Measurements from ENCODE around the gene CHIC2.

DNA sequence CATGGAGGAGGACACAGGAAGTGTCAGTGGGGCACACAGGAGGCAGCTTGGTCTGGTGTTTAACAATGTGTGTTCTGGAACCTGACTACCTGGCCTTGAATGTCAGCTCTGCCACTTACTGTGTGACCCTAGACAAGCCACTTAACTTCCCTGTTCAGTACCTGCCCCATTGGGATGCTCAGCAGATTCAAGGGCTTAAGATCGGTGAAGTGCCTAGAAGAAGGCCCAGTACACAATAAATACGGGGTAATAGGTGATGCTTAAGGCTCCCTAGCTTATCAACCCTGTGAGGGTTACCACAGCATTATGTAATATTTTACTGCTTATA is 1.6 kb upstream of the CHIC2 start:
- TF ChIP-seq, protein P1, sequence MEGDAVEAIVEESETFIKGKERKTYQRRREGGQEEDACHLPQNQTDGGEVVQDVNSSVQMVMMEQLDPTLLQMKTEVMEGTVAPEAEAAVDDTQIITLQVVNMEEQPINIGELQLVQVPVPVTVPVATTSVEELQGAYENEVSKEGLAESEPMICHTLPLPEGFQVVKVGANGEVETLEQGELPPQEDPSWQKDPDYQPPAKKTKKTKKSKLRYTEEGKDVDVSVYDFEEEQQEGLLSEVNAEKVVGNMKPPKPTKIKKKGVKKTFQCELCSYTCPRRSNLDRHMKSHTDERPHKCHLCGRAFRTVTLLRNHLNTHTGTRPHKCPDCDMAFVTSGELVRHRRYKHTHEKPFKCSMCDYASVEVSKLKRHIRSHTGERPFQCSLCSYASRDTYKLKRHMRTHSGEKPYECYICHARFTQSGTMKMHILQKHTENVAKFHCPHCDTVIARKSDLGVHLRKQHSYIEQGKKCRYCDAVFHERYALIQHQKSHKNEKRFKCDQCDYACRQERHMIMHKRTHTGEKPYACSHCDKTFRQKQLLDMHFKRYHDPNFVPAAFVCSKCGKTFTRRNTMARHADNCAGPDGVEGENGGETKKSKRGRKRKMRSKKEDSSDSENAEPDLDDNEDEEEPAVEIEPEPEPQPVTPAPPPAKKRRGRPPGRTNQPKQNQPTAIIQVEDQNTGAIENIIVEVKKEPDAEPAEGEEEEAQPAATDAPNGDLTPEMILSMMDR (IDR thresholded peaks at IDR 0.05 in 2 of 3, conservative IDR thresholded peaks at IDR 0.05 in 1 of 3; ENCODE audit: borderline replicate concordance in 1 of 3, insufficient read depth in 1 of 3, low read depth in 2 of 3, low read length in 2 of 3): no peak
- TF ChIP-seq ZNF274 (IDR thresholded peaks at IDR 0.05; ENCODE audit: low read depth, low read length): no peak
- TF ChIP-seq EZH2 (IDR thresholded peaks at IDR 0.05): no peak
- no peak for TF ChIP-seq CEBPB (IDR thresholded peaks at IDR 0.05; ENCODE audit: low read depth)
- TF ChIP-seq SP1 (IDR thresholded peaks at IDR 0.05; ENCODE audit: low read depth): no peak
- TF ChIP-seq JUND (IDR thresholded peaks at IDR 0.05): no peak
